Measurements from ENCODE around the gene SLC36A2. TPM values are rescaled to one million over a fixed set of nuclear protein-coding genes. Genes with fewer than 3 reads are reported as not detected.

The SLC36A2 gene
- total RNA-seq, 2 experiments from 2014 or later: not detected

DNA sequence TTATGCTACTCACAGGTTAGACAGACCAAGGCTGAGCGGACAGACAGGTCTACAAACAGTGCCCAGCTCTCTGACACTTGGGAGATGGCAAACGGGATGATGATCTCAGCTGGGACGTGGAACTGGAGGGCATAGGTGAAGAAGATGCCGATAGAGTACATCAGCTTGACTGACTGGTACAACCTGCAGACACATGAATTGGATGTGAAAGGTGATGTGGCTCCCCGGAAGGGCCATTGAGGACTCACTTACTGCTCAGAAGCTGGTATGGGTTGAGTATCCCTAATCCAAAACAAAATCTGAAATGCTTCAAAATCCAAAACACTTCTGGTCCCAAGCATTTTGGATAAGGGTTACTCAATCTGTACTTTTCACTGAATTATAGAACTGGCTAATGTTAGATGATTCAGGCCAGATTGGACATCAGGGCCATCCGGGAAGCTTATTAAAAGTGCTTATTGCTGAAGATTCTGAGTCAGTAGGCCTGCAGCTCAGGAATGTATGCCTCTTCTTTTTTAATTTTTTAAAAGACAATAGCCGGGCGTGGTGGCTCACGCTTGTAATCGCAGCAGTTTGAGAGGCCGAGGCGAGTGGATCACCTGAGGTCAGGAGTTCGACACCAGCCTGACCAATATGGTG lies 66.2 kb downstream of the SLC36A2 start:
- H3K4me3 Mint-ChIP-seq: no peak overlapping the region
- no peak overlapping the region for H3K27ac Mint-ChIP-seq
- no peaks in the 10 kb centered on the region for H3K4me1 Mint-ChIP-seq
- H3K36me3 Mint-ChIP-seq: no peaks in the 10 kb centered on the region
- no peaks in the 10 kb centered on the region for H3K27me3 Mint-ChIP-seq
- no peaks in the 10 kb centered on the region for H3K9me3 Mint-ChIP-seq
- DNase-seq: no peak

DNA sequence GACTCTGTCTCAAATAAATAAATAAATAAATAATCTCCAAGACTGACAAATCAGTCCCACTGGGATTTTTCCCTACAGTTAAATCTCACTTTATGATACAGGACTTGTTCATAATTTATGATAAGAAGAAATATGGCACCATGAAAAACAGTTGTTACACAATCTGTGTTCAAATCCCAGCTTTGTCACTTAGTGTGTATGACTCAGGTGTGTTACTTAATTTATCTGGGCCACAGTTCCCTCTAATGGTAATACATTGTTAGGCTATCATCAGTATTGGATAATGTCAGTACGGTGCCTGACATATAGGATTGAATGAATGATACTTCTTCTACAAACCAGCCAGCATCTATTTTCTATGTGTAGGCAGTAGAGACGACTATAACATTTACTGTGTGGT lies 66.9 kb downstream of the SLC36A2 start:
- no peaks in the 10 kb centered on the region for H3K9me3 Mint-ChIP-seq
- no peak overlapping the region for H3K27ac Mint-ChIP-seq
- H3K27me3 Mint-ChIP-seq: no peaks in the 10 kb centered on the region
- no peak for DNase-seq
- H3K4me3 Mint-ChIP-seq: no peak overlapping the region
- no peaks in the 10 kb centered on the region for H3K36me3 Mint-ChIP-seq
- H3K4me1 Mint-ChIP-seq: no peaks in the 10 kb centered on the region

- H3K27me3 Mint-ChIP-seq: no peaks in the 10 kb centered on the region
- no peak overlapping the region for H3K27ac Mint-ChIP-seq
- H3K9me3 Mint-ChIP-seq: no peaks in the 10 kb centered on the region
- no peak for DNase-seq
- H3K36me3 Mint-ChIP-seq: no peaks in the 10 kb centered on the region
- no peak overlapping the region for H3K4me3 Mint-ChIP-seq
- H3K4me1 Mint-ChIP-seq: no peaks in the 10 kb centered on the region
These were observed 68.5 kb downstream of the SLC36A2 start for GRCh38 chr5:151278845-151279244.

GRCh38 chr5:151275803-151276202 lies 71.6 kb downstream of the SLC36A2 start:
- Mint-ChIP-seq H3K4me1 (no peaks in the 10 kb centered on the region), H3K36me3 (no peaks in the 10 kb centered on the region), H3K4me3 (no peak overlapping the region), H3K27ac (no peak overlapping the region), H3K9me3 (no peaks in the 10 kb centered on the region), H3K27me3 (no peaks in the 10 kb centered on the region)
- no peak for DNase-seq

DNA sequence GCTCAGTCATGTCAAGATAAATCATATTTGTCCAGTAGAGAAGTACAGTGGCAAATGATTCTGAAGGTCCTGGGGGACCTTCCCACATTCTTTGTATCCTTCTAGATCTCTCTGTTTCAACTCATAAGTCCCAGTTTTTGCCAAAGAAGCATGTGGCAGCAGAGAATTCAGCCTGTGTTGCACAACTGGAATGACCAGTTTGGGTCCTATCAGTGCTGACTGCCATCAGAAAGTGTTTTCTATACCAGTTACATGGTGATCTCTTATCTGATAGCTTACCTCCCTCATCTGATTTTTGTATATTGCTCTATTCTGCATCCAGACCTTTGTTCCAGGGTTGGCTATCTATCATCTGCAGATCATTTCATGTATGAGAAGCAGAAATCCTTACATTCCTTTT lies 72.7 kb downstream of the SLC36A2 start:
- no peaks in the 10 kb centered on the region for H3K27me3 Mint-ChIP-seq
- no peak overlapping the region for H3K27ac Mint-ChIP-seq
- no peak for DNase-seq
- no peaks in the 10 kb centered on the region for H3K36me3 Mint-ChIP-seq
- H3K4me1 Mint-ChIP-seq: no peaks in the 10 kb centered on the region
- no peaks in the 10 kb centered on the region for H3K9me3 Mint-ChIP-seq
- no peak overlapping the region for H3K4me3 Mint-ChIP-seq

GRCh38 chr5:151271336-151271735 lies 76.0 kb downstream of the SLC36A2 start:
- no peak overlapping the region for H3K27ac Mint-ChIP-seq
- no peak overlapping the region for H3K4me3 Mint-ChIP-seq
- H3K4me1 Mint-ChIP-seq: no peaks in the 10 kb centered on the region
- no peak for DNase-seq
- H3K27me3 Mint-ChIP-seq: no peaks in the 10 kb centered on the region
- H3K9me3 Mint-ChIP-seq: no peaks in the 10 kb centered on the region
- no peaks in the 10 kb centered on the region for H3K36me3 Mint-ChIP-seq

GRCh38 chr5:151270599-151270998 lies 76.8 kb downstream of the SLC36A2 start:
- peaks cover 1% of the 10 kb centered on the region for H3K36me3 Mint-ChIP-seq
- no peak overlapping the region for H3K4me3 Mint-ChIP-seq
- DNase-seq: no peak
- H3K9me3 Mint-ChIP-seq: no peaks in the 10 kb centered on the region
- H3K27ac Mint-ChIP-seq: no peak overlapping the region
- H3K4me1 Mint-ChIP-seq: no peaks in the 10 kb centered on the region
- H3K27me3 Mint-ChIP-seq: no peaks in the 10 kb centered on the region

DNA sequence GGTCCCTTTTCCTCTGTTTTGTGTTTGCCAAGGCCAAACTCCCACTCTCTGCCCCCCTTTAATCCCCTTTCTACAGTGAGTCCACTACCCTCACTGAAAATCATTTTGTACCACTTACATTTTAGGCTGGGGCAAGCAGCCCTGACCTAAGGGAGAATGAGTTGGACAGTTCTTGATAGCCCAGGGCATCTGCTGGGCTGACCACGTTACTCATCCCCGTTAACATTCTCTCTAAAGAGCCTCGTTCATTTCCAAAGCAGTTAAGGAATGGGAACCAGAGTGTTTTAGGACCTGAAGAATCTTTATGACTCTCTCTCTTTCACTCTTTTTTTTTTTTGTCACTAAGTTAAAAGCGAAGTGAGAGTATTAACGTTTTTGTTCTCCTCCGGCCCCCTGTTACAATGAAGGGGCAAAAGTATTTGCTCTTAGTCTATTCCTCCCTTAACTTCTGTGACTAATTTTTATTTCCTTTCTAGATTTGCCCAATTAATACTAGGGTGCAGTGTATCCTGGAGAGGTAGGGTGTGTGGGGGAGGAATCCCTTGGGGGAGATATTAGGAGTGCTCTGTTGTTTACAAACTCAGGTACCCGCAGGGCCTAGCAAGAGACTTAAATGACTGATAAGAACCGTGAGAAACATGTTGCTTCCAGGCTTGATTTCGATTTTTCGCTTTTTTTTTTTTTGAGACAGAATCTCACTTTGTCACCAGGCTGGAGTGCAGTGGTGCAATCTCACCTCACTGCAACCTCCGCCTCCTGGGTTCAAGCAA lies 79.7 kb downstream of the SLC36A2 start:
- H3K27ac Mint-ChIP-seq: no peak overlapping the region
- H3K4me3 Mint-ChIP-seq: no peak overlapping the region
- peaks cover 7% of the 10 kb centered on the region for H3K4me1 Mint-ChIP-seq
- H3K36me3 Mint-ChIP-seq: peaks cover 3% of the 10 kb centered on the region
- no peaks in the 10 kb centered on the region for H3K27me3 Mint-ChIP-seq
- H3K9me3 Mint-ChIP-seq: no peaks in the 10 kb centered on the region
- no peak for DNase-seq

Other genes with a start within 250 kb of the SLC36A2 start
- gene ANXA6, start 189.8 kb downstream of the SLC36A2 start, total RNA-seq: 100 to 1,000 TPM; 407 to 417 TPM
- 10 to 100 TPM; 27.5 to 29.6 TPM for gene CCDC69, start 123.5 kb downstream of the SLC36A2 start, total RNA-seq
- gene GM2A, start 94.4 kb downstream of the SLC36A2 start, total RNA-seq: 10 to 100 TPM; 18.0 to 18.8 TPM
- not detected for gene SLC36A3, start 43.8 kb downstream of the SLC36A2 start, total RNA-seq
- gene SLC36A1, start 100.0 kb upstream of the SLC36A2 start, total RNA-seq: 1 to 10 TPM; 5.0 to 5.5 TPM
- gene FAT2, start 243.8 kb upstream of the SLC36A2 start, total RNA-seq: not detected